Upper lobe of right lung (tissue), 1 donor: ENCODE data around the gene VWCE. TPM values are rescaled to one million over a fixed set of nuclear protein-coding genes. Genes with fewer than 3 reads are reported as not detected.

Experiments
- ATAC-seq: fragments of 200-7000 bp; cut with Tn5 transposase; one replicate; pipeline ENCODE4 v1.9.1; 2020; ENCODE audit warnings: mild to moderate bottlenecking, moderate library complexity
- DNase-seq: peaks from one replicate; pipeline ENCODE4 v3.0.0-alpha.2; 2020
- H3K27ac ChIP-seq: fragments of 200-600 bp; one replicate; pipeline ENCODE4 v1.8.0; 2022
- H3K27me3 ChIP-seq: fragments of 200-600 bp; one replicate; pipeline ENCODE4 v1.8.0; 2022; ENCODE audit warnings: mild to moderate bottlenecking
- H3K36me3 ChIP-seq: fragments of 200-600 bp; one replicate; pipeline ENCODE4 v1.8.0; 2022
- H3K4me1 ChIP-seq: fragments of 200-600 bp; one replicate; pipeline ENCODE4 v1.8.0; 2022
- H3K4me3 ChIP-seq: fragments of 200-600 bp; one replicate; pipeline ENCODE4 v1.8.0; 2022; ENCODE audit warnings: mild to moderate bottlenecking
- H3K9me3 ChIP-seq: fragments of 200-600 bp; one replicate; pipeline ENCODE4 v1.8.0; 2022
- CTCF ChIP-seq: fragments of 200-600 bp; IDR thresholded peaks from one replicate; pipeline ENCODE4 v1.8.0; 2022; ENCODE audit warnings: antibody characterized with exemption
- intact Hi-C: fragments of 100-400 bp; cut with DNase I; formaldehyde crosslinking; loops from one replicate; pipeline ENCODE4 v1.11.0; 2022
- long read RNA-seq: library from polyadenylated mRNA; unstranded; transcript quantifications from one replicate; pipeline ENCODE4 v2.0.0, GENCODE V29; 2021
- total RNA-seq: library from RNA; stranded (reverse); fragmentation: NEBNext Ultra II Directional; extraction: Animal tissue kit (Norgen Biotek cat#: 25700); gene quantifications from one replicate; pipeline ENCODE4 v1.2.1, GENCODE V29; 2021
- donor health status: DM: no; HTN: yes; CAD: no; lungs with severe emphysema.

Gene VWCE
- 1.5 TPM for total RNA-seq
- long read RNA-seq: 0 reads

- peaks cover 11% of the 10 kb centered on the region for H3K27me3 ChIP-seq
- TF ChIP-seq CTCF: peak; percentile 30
- intact Hi-C loops: no loop called here
- peak within 1 kb of the TSS; percentile 53 for H3K4me3 ChIP-seq
- H3K9me3 ChIP-seq: no peaks in the 10 kb centered on the region
- H3K27ac ChIP-seq: no peak within 1 kb of the TSS
- peak; percentile 84 for DNase-seq
- peak; percentile 86 for ATAC-seq
- H3K4me1 ChIP-seq: peaks cover 37% of the 10 kb centered on the region
- H3K36me3 ChIP-seq: peaks cover 20% of the 10 kb centered on the region
Measured at GRCh38 chr11:61294717-61295595, at the start of gene VWCE. Gene VWCE, minus strand, starts transcription at chr11:61295316. Its CDS starts 279 bp downstream, at chr11:61295037.

GRCh38 chr11:61343792-61344745 lies 49.0 kb upstream of the VWCE start:
- H3K27ac ChIP-seq: no peak overlapping the region
- no peak for DNase-seq
- intact Hi-C loops: no loop called here

GRCh38 chr11:61342207-61342803 lies 47.2 kb upstream of the VWCE start:
- Histone ChIP-seq H3K36me3 (no peaks in the 10 kb centered on the region), H3K4me1 (no peaks in the 10 kb centered on the region), H3K27ac (no peak overlapping the region), H3K9me3 (no peaks in the 10 kb centered on the region), H3K27me3 (no peaks in the 10 kb centered on the region), H3K4me3 (no peak overlapping the region)
- intact Hi-C loops: no loop called here
- no peak for TF ChIP-seq CTCF
- no peak for ATAC-seq
- DNase-seq: no peak

More at GRCh38 chr11:61343792-61344745, 49.0 kb upstream of the VWCE start:
- no peaks in the 10 kb centered on the region for H3K9me3 ChIP-seq
- no peak for TF ChIP-seq CTCF
- H3K27me3 ChIP-seq: no peaks in the 10 kb centered on the region
- H3K36me3 ChIP-seq: peaks cover 6% of the 10 kb centered on the region
- H3K4me3 ChIP-seq: no peak overlapping the region
- H3K4me1 ChIP-seq: no peaks in the 10 kb centered on the region
- ATAC-seq: no peak

- intact Hi-C loops: no loop called here
- no peak for TF ChIP-seq CTCF
- H3K4me1 ChIP-seq: no peaks in the 10 kb centered on the region
- no peak for DNase-seq
- no peaks in the 10 kb centered on the region for H3K36me3 ChIP-seq
- H3K9me3 ChIP-seq: no peaks in the 10 kb centered on the region
- ATAC-seq: no peak
- no peak overlapping the region for H3K27ac ChIP-seq
- H3K27me3 ChIP-seq: no peaks in the 10 kb centered on the region
- H3K4me3 ChIP-seq: no peak overlapping the region
Measured at GRCh38 chr11:61341706-61342105, 46.6 kb upstream of the VWCE start.

GRCh38 chr11:61340979-61341378 lies 45.9 kb upstream of the VWCE start:
- TF ChIP-seq CTCF: no peak
- no peak overlapping the region for H3K4me3 ChIP-seq
- ATAC-seq: no peak
- no peaks in the 10 kb centered on the region for H3K27me3 ChIP-seq
- no peak overlapping the region for H3K27ac ChIP-seq
- no peak for DNase-seq
- intact Hi-C loops: no loop called here
- peaks cover 4% of the 10 kb centered on the region for H3K4me1 ChIP-seq
- H3K36me3 ChIP-seq: no peaks in the 10 kb centered on the region
- no peaks in the 10 kb centered on the region for H3K9me3 ChIP-seq
